Measurements from ENCODE around the gene PSMB5.
A peak's percentile ranks its signal among the peaks of the same experiment; 100 is the strongest.
"Not testable (repeated sequence)": the region's sequence is repeated elsewhere in the genome, so short reads cannot be mapped to it uniquely, and the experiment has no call there.

Gene PSMB5

DNA sequence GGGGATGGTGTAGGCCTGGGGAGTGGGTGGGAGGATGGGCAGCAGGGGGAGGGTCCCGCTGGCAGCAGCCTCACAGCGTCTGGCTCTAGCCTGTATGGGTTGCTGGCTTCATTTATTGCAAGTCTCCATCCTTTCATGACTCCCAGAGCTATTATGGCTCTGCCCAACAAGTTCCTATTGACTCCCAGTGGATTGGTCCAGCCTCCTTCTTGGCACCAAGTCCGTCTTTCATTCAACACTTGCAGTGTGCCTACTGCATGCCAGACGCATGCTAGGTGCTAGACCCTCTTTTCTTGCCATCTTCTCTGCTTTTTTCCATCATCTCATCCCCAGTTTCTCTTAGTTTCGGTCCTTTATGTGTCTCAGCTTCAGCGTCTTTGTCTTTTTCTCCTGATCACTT, 8.4 kb upstream of the PSMB5 start:
- no peak for DNase-seq

DNA sequence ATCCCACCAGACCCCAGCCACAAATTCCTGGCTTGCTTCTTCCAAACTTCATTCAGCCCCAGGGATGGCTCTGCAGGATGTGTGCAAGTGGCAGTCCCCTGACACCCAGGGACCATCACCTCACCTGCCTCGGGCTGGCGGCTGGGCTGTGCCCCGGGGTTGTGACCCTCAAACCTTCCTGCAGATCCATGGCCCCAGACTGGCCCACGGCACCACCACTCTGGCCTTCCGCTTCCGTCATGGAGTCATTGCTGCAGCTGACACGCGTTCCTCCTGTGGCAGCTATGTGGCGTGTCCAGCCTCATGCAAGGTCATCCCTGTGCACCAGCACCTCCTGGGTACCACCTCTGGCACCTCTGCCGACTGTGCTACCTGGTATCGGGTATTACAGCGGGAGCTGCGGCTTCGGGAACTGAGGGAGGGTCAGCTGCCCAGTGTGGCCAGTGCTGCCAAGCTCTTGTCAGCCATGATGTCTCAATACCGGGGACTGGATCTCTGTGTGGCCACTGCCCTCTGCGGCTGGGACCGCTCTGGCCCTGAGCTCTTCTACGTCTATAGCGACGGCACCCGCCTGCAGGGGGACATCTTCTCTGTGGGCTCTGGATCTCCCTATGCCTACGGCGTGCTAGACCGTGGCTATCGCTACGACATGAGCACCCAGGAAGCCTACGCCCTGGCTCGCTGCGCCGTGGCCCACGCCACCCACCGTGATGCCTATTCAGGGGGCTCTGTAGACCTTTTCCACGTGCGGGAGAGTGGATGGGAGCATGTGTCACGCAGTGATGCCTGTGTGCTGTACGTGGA, 7.7 kb upstream of the PSMB5 start, which contains the start of gene PSMB11:
Gene PSMB11 (plus strand): TSS at position 51 of the 804 bp plus-strand sequence. CDS start 14 bp downstream, at position 65.
- DNase-seq: no peak

- no peak for DNase-seq
Observed at GRCh38 chr14:23041729-23042128, 7.0 kb upstream of the PSMB5 start.

GRCh38 chr14:23040100-23040499, 5.4 kb upstream of the PSMB5 start:
- no peak for DNase-seq

DNA sequence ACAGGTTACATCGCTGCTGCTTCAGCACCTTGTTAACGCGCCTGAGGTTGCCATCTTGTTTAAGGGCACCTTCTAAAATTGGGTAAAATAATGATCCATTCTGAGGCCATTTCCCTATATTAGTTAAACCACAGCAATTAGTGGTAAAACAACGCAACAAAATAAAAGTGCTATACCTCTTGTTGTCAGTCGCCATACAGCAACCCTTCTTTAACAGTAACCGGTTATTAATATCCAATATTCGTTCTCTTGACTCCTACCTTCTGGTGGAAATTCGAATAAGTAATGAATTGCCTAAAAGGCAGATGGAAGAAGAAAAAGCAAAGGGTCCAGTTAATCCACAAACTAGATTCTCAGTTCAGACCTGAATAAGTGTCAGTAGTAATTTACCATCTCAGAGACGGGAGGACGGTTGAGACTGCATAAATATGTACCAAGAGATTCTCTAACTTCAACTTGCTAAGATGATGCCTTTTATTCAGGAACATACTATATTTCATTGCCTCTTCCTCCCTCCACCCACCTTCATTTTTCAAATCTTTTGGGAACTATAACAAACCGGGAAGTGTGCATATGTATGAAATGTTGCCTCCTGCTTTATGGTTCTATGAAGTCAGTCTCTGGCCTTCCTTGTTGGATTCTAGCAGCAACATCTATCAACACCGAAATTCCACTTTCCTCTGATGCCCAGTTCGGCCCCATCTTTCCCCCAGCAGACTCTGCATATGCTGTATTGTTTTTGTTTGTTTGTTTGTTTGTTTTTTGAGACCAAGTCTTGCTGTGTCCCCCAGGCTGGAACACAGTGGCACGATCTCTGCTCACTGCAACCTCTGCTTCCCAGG, 824 bp upstream of the PSMB5 start:
- DNase-seq: no peak

- DNase-seq: no peak
Observed at GRCh38 chr14:23033801-23034497, 751 bp downstream of the PSMB5 start.

- DNase-seq: no peak
Observed at GRCh38 chr14:23033251-23033727, 1.4 kb downstream of the PSMB5 start.

DNA sequence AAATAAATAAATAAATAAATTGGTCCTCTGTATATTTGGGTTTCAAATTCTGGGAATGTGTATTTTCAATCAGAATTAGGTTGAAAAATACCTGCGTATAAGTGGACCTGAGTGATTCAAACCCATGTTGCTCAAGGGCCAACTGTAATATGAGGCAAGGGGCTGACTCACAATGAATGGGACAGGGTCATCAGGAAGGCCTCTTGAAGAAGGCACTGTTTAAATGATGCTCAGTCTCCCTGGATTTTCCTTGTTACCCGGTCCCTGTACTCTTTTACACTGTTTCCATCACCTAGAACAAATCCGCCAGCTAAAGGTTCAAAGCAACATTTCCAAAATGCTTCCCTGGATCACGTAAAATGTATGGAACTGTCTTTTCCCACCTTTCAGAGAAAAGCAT, 3.8 kb downstream of the PSMB5 start:
- no peak for DNase-seq

DNA sequence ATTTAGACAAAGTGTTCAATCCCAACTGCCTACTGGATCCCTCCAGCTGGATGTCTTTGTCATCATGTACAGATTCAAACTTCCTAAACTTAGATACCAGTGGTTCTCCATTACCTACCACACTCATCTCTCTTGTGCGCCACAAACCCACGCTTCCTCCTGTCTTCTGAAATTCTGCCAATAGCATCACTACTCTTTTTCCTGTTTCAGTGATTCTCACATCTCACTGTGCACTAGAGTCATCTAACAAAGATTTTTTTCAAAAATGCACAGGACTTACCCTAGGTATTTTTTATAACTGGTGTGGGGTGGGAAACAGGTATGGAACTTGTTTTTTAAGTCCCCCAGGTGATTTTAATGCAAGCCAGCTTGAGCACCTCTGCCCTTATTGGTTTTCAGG, 5.9 kb downstream of the PSMB5 start:
- DNase-seq: peak; percentile 12

GRCh38 chr14:23025151-23025814, 9.4 kb downstream of the PSMB5 start:
- DNase-seq: peak; percentile 6

- DNase-seq: no peak
Observed at GRCh38 chr14:23024612-23025075, 10.1 kb downstream of the PSMB5 start.

GRCh38 chr14:23023795-23024152, 10.9 kb downstream of the PSMB5 start:
- no peak for DNase-seq

GRCh38 chr14:23023022-23023794, 11.5 kb downstream of the PSMB5 start:
- no peak for DNase-seq

- DNase-seq: no peak
Observed at GRCh38 chr14:23021889-23022442, 12.7 kb downstream of the PSMB5 start.

GRCh38 chr14:23021434-23021833, 13.3 kb downstream of the PSMB5 start:
- no peak for DNase-seq

- no peak for DNase-seq
Observed at GRCh38 chr14:23020143-23021128, 14.3 kb downstream of the PSMB5 start.

GRCh38 chr14:23018107-23018506, 16.6 kb downstream of the PSMB5 start:
- DNase-seq: no peak

- DNase-seq: no peak
Observed at GRCh38 chr14:23017091-23017490, 17.6 kb downstream of the PSMB5 start.

- no peak for DNase-seq
Observed at GRCh38 chr14:23015618-23016017, 19.1 kb downstream of the PSMB5 start.

DNA sequence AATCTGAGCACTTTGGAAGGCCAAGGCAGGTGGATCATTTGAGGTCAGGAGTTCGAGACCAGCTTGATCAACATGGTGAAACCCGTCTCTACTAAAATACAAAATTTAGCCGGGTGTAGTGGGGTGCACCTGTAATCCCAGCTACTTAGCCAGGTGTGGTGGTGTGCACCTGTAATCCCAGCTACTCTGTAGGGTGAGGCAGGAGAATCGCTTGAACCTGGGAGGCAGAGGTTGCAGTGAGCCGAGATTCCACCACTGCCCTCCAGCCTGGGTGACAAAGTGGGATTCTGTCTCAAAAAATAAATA, 21.0 kb downstream of the PSMB5 start:
- not testable (repeated sequence) for DNase-seq
